K562 (cell line): ENCODE measurements around the gene KDELR3. TPM values are rescaled to one million over a fixed set of nuclear protein-coding genes. Genes with fewer than 3 reads are reported as not detected.

Experiments used
- CBX2 ChIP-seq: fragments of 200-600 bp; sonication (generic); IDR thresholded peaks from one replicate; pipeline ENCODE4 v1.6.1; 2012; ENCODE audit warnings: mild to moderate bottlenecking, low read length, inconsistent platforms; ENCODE audit not compliant: insufficient read depth, poor library complexity, severe bottlenecking
- CEBPZ ChIP-seq: fragments of 150-350 bp; IDR thresholded peaks from 2 replicates; pipeline ENCODE4 v1.6.1; 2014; ENCODE audit warnings: low read depth, mild to moderate bottlenecking, low read length, borderline replicate concordance
- CHD7 ChIP-seq: fragments of 200-600 bp; sonication (generic); IDR thresholded peaks from one replicate; pipeline ENCODE4 v1.6.1; 2012; ENCODE audit warnings: mild to moderate bottlenecking, low read depth, low read length, inconsistent platforms
- HNRNPH1 ChIP-seq: fragments of 200-400 bp; formaldehyde crosslinking; optimal IDR thresholded peaks from 2 replicates; pipeline ENCODE3; 2017; ENCODE audit warnings: low read depth, mild to moderate bottlenecking, low read length, moderate library complexity
- HNRNPL ChIP-seq: fragments of 200-400 bp; formaldehyde crosslinking; IDR thresholded peaks from 2 replicates; pipeline ENCODE4 v1.6.1; 2017; ENCODE audit warnings: low read depth, mild to moderate bottlenecking, low read length
- MTA3 ChIP-seq: fragments of 450-650 bp; formaldehyde crosslinking; IDR thresholded peaks from 2 replicates; pipeline ENCODE4 v1.6.1; 2017; ENCODE audit warnings: mild to moderate bottlenecking, borderline replicate concordance
- RBM39 ChIP-seq: fragments of 200-400 bp; formaldehyde crosslinking; optimal IDR thresholded peaks from 2 replicates; pipeline ENCODE3; 2018; ENCODE audit warnings: low read depth, low read length
- TAL1 ChIP-seq: fragments of 450-650 bp; IDR thresholded peaks from 2 replicates; pipeline ENCODE4 v1.6.1; 2016; ENCODE audit warnings: mild to moderate bottlenecking
- TEAD2 ChIP-seq: fragments of 450-650 bp; IDR thresholded peaks from 2 replicates; pipeline ENCODE4 v1.6.1; 2016; ENCODE audit warnings: missing genetic modification characterization, control low read depth, missing compliant biosample characterization
- ZNF740 ChIP-seq, 3 experiments: fragments of 200-800 bp in 1 of 3; sonication (Bioruptor generic) in 1 of 3; sonication (generic) in 1 of 3; formaldehyde crosslinking in 1 of 3; IDR thresholded peaks; 2 replicates each; pipeline versions ENCODE4 v1.6.1 to v1.8.0; 2016 to 2022; ENCODE audit warnings: mild to moderate bottlenecking in 2 of 3, missing compliant biosample characterization in 2 of 3, missing genetic modification characterization in 2 of 3, missing genetic modification reagents in 1 of 3
- ZNF780A ChIP-seq: fragments of 250-450 bp; sonication (Bioruptor Pico); IDR thresholded peaks from 2 replicates; pipeline ENCODE4 v1.5.0; 2021; ENCODE audit warnings: mild to moderate bottlenecking
- polyA plus RNA-seq, 8 experiments: library from polyadenylated mRNA; depleted of rRNA in 4 of 8; stranded (reverse) in 5 of 8; unstranded in 3 of 8; fragments of >200 nt; fragmentation: Nextera tagmentation in 2 of 8; fragmentation: Illumina TruSeq in 1 of 8; extraction: Ambion mirVana in 2 of 8; extraction: Trizol in 1 of 8; gene quantifications; 2 replicates each; pipeline versions ENCODE4 v1.2.1 to v1.2.3, GENCODE V29; 2011 to 2014; ENCODE audit warnings: inconsistent platforms in 1 of 8, missing spikeins in 1 of 8
- total RNA-seq, 7 experiments: library from RNA; depleted of rRNA in 6 of 7; stranded (reverse); fragments of >200 nt in 6 of 7; fragmentation: Illumina TruSeq in 2 of 7; extraction: Trizol in 2 of 7; gene quantifications; 2 replicates each; pipeline versions ENCODE4 v1.2.1 to v1.2.3, GENCODE V29; 2011 to 2021; ENCODE audit warnings: low replicate concordance in 1 of 7

KDELR3 gene
- total and polyA plus RNA-seq, 9 of the 15 experiments (the other 6 are each of a cell fraction or from before 2014, with no cell fraction given) = 7.1 to 44.8 (median 9.6) TPM

- no peak for TF ChIP-seq CHD7
- no peak for TF ChIP-seq TEAD2 (tag)
- TF ChIP-seq HNRNPH1 = no peak
- TF ChIP-seq HNRNPL = no peak
- no peak for TF ChIP-seq TAL1
- no peak for TF ChIP-seq ZNF740 (CRISPR knock-in tag; IDR thresholded peaks at IDR 0.05)
- no peak for TF ChIP-seq ZNF740 (tag; IDR thresholded peaks at IDR 0.05)
- TF ChIP-seq RBM39 = no peak
- TF ChIP-seq MTA3 = no peak
- TF ChIP-seq CBX2 = no peak
- no peak for TF ChIP-seq CEBPZ
- no peak for TF ChIP-seq ZNF780A (CRISPR knock-in tag)
Observed at GRCh38 chr22:38426628-38427027, 41.3 kb upstream of the KDELR3 start (continued).
